ENCODE results near the gene CENPM.

The CENPM gene, protein sequence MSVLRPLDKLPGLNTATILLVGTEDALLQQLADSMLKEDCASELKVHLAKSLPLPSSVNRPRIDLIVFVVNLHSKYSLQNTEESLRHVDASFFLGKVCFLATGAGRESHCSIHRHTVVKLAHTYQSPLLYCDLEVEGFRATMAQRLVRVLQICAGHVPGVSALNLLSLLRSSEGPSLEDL

DNA sequence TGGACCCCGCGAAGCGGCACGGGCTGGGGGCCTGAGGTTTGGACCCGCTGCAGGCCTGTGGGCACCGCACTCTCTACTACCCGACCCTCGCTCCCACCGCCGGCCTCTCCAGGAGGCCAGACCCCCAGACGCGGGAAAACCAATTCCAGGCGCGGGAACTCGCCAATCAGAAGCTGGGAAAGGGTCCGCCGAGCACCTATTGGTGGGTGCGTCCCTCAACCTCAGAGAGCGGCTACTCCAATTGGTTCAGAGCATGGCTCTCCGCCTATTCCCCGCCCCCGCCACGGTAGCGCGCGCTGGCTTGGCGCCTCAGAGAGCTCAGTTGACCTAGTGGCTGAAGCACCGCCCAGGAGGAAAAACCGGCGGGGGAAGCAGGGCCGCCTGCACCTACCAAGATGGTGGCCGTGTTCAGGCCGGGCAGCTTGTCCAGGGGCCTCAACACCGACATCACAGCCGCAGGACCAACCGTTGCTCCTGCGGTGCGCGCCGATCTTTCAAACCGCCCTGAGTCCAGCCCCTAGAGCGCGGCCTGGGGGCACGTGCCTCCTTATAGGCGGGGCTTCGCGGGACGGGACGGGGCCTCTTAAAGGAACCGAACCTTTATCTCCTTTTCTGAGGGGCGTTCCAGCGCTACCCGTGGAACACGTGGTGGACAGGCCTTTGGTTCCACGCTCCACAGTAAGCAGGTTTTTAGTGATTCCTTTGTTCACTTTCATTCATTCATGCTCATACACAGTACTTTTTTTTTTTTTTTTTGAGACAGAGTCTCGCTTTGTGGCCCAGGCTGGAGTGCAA lies at the start of gene CENPM:
CENPM (minus strand) TSS at position 524 of the 795 bp plus-strand sequence; CDS start at position 448, 76 bp downstream.
- peak; percentile 81 for DNase-seq

DNA sequence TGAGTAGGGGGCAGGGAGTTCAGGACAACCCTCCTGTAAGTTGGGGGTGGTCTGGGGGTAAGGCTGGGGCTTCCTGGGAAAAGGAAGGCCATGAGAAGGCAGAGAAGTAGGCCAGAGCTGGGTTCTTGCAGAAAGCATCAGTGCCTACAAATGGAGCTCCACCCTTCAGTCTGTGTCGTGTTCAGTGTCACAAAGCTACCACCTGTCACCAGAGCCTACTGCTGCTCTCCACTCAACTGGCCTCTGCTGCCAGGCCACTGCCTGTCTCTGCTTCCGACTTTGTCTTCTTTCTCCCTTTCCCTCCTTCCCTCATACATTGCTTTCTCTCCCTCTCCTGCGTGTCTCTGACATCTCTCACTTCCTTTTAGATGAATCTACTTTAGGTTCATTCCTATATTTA lies 48.3 kb upstream of the CENPM start:
- DNase-seq, result no peak

DNA sequence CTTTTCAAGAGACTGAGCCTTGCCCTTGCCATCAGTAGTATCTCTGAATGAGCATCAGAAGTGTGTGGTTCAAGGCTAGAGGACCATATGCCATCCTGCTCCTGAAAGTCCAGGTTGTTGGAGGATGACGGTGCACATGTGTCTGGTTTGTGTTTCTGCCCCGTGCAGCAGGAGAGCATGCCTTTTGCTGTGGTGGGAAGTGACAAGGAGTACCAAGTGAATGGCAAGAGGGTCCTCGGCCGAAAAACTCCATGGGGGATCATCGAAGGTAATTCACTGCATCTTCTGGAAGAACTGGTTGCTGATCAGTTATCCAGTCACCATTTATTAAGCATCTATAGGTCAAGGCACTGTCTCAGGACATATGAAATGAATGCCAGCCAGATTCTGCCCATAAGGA lies 45.5 kb upstream of the CENPM start:
- no peak for DNase-seq

DNA sequence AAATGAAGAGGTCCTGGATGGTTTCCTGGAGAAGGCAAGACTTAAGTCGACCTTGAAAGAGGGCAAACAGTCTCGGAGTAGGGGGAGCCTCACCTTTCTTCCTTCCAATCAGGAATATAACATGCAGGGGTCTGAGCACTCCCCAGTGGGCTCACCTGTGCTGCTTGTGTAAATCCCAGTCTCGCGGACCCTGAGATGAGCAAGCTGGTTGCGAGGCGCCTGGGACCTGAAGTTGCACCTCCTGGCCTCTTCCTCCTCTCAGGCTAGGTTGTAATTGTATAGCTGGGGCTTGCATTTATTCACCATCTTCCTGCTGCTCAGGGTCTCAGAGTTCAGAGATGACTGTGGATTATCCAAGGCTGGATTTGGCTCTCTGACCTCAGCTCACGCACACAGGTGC lies 44.2 kb upstream of the CENPM start:
- no peak for DNase-seq

DNA sequence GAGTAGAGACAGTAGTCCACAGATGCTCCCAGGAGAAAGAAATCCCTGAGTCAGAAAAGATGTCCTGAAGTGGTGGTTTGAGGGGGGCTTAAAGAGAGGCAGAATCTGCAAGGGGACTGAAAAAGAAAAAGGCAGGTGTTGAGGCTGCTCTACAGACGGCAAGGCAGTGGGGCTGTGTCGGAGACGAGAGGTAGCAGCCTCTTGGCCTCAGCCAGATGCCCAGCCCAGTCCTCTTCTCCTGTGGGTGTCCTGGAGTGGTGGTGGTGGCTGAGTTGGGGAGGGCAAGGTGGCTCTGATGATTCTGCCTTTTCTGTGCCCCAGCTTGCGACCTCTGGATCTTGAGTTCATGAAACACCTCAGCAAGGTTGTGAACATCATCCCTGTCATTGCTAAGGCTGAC lies 42.3 kb upstream of the CENPM start:
- no peak for DNase-seq

DNA sequence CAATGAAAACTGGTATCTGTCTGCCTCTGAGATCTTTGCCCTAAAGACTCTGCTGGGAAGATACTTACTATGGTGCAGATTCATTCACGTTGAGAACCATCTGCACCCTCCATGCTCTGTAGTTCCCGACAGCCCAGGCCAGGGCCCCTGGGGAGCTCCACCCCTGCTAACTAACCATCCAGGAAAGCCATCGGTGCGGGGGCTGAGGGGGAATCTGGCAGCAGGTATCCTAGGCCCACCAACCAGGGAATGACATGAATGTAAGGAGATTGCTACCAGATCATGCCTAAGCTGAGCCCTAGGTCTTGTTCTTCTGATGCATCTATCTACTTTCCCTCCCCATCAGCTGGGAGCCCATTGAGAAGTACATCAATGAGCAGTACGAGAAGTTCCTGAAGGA lies 40.3 kb upstream of the CENPM start:
- DNase-seq, result no peak

DNA sequence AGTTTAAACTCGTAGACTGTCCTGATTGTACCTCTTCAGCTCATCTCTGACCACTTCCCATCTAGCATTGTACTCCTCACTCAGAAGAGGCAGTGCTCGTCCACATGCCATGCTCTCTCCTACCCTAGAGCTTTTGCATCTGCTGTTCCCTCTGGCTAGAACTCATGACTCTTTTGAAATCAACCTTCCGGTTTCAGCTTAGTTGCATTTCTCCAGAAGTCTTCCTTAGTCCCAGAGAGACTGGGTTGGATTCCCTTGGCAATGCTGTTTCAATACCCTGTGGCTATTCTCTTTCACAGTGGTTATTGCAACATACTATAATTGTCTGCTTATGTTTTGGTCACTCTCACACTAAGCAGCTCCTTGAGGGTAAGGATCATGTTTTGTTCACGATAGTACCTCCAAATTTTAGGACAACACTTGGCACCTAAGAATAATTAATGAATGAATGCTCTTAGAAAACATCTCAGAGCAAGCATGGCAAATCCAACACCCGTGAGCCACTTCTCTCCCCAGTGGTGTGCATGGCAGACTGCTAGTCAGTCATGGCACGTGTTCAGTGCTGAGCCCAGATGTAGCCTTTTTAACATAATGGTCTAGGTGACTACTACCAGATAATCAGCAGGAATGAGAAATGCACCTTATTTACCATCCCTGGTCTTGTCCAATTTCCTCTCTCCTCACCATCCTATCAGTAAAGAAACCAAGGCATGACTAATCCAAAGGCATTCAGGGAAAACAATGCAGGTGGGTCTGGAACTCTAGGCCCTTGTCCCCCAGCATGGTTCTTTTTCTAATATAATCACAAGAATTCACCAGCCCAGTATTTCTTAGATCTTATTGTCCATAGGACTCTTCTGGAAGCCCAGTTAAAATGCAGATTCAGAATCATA lies 36.8 kb upstream of the CENPM start:
- no peak for DNase-seq

DNA sequence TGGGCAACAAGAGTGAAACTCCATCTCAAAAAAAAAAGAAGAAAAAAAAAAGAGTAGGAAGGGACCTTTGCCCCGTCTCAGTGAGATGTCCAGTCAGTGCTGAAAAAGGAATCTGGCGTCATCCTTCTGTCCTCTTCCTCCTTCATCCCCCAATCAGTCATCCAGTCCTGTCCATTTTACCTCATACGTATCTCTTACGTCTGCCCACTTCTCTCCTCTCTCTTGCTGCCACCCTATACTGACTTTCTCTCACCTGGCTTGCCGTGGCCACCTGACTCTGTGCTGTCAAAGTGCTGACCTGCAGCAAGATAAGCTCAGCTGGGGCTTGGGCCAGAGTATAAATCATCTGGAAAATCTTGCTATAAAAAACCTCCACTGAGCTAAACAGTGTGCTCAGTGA lies 35.9 kb upstream of the CENPM start:
- DNase-seq, result no peak

DNA sequence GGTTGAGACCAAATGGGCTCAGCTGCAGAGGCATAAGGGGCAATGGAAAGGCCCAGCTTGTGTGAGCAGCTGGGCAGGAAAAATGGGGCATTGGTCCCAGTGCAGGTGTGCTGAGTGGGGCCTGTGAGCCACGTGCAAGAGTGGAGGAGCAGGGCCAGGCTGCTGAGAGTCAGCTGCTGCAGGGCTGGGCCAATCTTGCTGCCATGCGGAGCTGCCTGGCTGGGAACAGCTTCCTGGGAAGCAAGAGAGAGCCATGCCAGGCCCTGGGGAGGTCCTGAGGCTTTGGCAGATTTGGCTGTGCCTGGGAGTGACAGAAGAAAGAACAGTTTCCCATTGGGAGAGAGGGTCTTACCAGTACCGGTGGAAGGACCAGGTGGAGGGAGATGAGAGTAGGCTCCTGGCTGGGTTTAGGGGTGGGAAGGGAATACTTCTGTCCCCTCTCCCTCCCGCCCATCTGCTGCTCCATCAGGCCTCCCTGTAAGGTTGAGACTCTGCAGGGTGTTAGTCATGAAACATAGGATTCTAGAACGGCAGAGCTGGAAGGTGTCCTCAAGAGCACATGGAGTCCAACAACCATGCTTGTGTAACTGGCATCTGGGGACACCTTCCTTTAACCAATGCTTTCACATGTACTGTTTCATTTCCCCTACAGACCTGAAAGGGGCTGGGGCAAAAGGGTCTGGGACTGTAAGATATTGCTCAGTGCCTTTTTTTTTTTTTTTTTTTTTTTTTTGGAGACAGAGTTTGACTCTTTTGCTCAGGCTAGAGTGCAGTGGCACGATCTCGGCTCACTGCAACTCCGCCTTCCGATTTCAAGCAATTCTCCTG lies 32.7 kb upstream of the CENPM start:
- no peak for DNase-seq

DNA sequence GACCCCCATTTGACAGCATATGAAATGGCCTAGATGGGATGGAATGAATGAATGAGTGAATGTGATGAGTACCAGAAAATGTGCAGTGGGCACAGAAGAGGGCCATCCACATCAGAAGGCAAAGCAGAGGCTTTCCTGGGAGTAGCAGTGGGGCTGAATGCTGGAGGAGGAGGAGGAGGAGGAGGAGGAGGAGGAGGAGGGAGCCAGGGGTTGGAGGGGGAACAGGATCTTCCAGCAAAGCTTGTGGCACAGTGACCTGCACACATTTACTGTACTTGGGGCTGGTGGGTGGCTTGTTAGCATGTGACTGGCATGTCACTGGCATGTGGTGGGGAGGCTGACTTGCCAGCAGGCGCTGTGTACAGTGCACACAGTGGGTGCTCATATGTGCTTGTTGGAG lies 31.8 kb upstream of the CENPM start:
- DNase-seq, result no peak

DNA sequence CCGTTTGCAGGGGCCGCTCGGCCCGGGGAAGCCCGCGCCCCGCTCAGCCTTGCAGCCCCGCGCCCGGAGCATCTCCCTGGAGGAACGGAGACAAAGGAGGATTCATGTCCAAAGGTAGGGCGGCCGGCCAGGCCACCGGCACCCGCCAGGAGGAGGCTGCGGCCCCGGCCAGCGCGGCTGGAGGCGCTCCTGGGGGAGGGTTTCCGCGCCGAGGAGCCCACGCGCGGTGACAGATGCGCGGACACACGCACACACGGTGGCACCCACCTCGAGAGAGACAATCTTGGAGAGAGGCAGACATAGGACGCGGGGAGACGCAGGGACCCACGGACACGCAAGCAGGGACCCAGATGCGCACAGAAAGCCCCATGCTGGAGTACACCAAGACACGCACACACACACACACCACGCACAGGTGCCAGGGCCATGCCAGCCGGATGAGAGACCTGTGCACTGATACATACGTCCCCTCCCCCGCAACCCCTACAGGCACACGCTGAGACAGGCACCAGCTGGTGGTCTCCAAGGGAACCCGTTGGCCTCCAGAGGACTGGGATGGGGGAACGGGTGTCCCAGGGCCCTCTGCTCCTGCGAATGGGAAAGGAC lies 30.1 kb upstream of the CENPM start:
- DNase-seq, result no peak

DNA sequence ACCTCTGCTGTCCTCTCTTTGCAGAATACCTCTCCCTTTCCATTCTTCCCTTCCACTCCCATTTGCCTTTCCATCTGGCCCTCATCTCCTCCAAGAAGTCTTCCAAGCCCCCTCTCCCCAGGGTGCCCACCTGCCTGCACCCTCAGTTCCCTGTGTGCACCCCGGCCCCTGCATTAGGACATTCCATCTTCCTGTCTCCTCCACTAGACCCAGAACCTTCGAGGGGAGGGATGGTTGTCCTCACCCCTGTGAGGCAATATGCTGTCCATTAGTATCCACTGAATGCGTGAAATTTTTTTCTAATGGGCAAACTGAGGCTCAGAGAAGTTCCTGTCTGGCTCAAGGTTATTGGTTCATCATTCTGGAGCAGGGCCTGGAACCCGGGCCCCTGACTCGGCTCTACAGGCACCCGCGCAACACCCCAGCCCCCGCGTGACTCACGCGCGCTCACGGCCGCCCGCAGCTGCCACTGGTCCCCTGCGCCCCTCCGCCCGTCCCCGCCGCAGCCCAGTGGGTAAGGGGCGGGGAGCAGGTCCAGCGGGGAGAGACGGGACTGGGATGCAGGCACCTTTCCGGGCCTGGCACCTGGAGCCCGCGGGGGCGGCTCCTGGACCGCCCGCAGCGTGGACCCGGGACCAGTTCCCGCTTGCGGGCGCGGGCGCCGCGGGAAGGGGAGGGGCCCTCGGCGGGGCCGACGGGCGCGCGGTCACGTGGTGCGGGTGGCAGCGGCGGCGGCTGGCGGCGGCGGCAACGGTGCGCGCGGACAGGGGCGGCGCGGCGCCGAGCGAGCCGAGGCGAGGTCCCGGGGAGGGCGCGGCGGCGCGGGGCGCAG lies 29.3 kb upstream of the CENPM start:
- DNase-seq, result peak; percentile 39

DNA sequence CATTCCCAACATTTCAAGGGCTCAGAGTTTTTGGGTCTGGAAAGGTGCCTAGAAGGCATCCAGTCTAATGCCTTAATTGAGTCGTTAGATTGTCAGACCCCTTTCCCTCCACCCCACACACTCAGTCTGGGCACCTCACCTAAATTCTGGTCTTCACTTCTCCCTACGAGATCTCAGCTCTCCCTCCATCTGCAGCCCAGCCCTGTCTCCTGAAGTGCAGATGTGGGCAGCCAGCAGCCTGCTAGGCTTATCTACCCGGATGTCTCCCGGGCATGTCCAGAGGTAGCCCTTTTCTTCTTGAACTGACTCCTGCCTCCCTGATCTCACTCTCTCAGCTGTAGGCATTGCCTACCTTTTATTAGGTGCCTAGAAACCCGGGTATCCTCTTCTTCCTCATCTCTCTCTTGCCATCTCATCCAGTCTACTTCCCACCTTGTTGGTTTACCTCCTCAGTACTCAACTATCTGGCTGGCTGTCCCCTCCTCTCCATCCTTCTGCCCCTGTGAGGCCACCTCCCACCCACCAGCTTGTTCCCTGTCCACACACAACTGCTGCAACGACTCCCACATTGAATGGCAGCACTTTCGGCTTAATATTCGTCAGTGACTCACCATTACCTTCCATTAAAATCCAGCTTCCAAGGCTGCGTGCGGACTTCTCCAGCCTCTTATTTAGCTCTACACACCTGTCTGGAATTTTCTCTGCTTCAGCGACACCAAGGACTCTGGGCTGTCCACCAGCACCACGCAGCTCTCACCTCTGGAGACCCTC lies 28.5 kb upstream of the CENPM start:
- no peak for DNase-seq

DNA sequence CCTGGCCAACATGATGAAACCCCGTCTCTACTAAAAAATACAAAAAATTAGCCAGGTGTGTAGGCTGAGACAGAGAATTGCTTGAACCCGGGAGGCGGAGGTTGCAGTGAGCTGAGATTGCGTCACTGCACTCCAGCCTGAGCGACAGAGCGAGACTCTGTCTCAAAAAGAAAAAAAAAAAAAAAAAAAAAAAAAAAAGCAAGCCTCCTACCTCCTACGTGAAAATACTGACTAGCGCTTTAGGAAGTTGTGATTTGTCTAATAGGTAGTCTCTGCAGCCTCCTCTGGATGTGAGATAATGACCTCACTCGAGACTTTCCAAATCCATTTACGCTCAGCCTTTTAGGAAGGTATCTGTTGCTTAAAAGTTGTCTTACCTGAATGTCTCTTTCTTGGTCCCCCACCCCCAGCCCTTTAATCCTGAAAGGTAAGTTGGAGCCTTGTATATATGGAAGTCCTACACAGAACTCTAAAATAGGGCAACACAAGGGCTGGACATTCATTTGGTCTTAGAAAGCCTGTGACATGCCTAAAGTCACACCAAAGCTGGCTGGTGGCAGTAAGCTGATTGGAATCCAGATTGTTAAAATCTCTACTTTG lies 27.8 kb upstream of the CENPM start:
- DNase-seq, result no peak

DNA sequence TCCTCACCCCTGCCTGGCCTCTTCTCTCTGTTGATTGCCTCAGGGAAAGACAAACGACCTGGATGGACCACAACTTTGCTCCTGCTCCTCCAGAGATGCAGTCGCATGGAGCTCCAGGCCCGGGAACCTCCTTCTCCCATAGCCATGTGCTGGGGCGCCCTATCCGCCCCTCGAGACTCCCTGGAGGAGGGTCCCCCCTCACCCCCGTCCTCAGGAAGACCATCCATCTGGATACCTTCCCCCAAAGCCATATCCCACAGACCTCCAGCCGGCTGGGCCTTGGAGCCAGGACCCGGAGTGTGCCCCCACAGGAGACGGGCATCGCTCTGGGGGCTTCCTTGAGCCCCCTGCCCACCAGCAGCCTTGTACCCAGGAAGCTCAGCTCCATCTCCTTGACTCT lies 24.5 kb upstream of the CENPM start:
- no peak for DNase-seq

DNA sequence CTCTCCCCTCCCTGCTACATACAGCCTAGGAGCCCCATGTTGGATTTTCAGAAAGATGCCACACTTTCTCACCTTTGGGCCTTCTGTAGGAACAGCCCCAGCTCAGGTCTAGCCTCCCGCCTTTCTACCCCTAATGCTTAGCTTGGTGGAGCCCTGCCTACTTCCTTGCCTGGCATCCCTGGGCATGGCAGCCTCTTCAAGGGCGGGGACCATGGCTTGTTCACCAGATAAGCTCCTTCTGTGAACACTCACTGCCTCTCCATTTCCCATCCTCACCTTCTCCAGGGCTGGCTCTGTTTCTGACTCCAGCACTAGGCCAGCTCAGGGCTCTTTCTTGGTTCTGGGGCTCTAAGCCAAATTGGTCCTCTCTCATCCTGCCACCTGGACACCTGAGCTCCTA lies 23.6 kb upstream of the CENPM start:
- DNase-seq, result no peak

DNA sequence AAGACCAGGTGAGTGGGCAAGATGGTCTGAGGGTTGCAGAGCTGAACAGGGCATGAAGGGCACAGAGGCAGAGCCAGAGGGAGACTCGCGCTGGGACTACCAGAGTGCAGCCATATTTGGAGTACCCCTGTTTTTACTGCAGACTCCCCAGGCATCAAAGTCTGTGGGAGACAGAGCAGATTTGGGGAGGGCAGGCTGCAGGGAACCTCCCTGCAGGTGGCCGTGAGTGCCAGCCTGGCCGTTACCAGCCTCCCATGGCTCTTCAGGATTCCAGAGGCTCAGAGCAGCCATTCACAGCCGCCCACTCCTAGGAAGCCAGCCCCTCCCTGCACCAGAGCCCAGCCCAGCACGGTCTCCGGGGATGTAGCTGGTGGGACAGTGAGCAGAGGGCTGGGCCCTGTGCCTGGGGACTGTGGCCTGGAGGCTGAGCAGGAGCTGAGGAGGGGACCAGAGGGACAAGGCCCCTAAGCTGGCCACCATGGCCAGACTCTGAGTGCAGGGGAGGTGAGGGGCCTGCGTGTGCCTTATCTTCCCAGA lies 22.2 kb upstream of the CENPM start, which contains the start of gene SEPTIN3:
SEPTIN3 (plus strand) TSS at position 334 of the 537 bp plus-strand sequence. CDS start 2,050 bp downstream, outside the sequence.
- no peak for DNase-seq

DNA sequence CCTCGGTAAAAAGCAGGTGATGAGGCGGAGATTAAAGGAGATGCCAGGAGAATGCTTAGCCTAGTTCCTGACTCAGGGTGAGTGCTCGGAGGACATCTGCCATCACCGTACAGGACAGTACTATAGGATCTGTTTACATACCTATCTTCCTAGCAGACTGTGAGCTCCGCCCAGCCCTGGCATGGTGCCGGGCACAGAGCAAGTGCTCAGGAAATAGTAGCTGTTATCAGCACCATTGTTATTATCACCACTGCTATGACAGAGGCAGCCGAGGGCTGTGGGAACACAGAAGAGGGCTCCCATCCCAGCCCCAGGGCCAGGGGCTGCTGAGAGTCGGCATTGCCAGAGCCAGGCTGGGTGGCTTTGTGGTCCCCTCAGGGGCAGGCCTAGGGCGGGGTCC lies 21.6 kb upstream of the CENPM start:
- no peak for DNase-seq

DNA sequence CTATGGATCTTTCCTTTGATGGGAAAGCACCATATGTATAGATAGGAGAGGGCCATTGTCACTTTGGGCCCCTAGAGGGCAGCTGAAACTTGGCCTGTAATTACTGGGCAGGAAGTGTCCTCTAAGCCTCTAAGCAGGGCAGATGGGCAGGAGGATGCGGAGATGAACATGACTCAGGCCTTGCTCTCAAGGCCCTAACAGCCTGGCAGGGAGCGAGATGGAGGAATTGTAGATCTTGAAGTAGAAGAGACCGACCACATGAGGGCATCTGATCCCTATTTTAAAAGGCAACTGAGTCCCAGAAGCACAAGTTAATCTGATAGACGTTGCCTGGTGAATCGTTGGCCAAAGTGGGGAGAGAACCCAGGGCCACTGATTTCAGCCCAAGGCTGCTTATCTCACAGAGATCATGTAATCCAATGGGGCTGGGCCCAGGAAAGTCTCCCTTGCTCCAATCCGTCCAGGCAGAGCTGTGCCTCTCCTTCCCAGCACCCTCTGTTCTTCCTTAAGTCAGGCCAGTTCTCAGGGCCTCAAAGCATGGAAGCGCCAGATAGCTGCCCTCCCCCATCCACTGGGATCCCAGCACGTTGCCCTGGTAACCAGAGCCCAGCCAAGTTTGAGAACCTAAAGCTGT lies 19.8 kb upstream of the CENPM start:
- DNase-seq, result peak; percentile 16

All from activated CD4-positive, alpha-beta T cell treated with anti-CD3 and anti-CD28 coated beads, Interleukin-2, amount 50 U/mL, for 1 hour (primary cell).